GM19452 (cell line): ENCODE measurements around the gene DIAPH3.
A peak's percentile ranks its signal among the peaks of the same experiment; 100 is the strongest.

ENCODE experiments used
- ATAC-seq: cut with Tn5 transposase; IDR thresholded peaks from one replicate; pipeline ENCODE4 v1.9.1; 2021; ENCODE audit not compliant: unreplicated experiment

DIAPH3 gene

DNA sequence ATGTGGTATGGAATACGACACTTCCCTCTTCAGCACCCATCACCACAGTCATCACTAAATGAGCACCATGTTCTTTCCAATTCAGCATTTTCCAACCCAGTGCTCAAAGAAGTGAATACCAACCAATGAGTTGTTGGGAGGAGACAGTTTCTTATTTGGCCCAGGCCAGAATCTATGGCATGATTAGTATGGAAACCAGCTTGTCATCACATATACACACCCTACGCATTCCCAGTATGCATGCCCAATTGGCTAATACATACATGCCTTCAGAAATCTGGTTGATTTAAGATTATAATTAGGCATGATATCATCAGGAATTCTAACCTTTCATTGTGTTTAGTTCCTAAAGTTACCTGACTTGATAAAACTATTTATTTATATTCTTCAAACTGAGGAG is 430.0 kb downstream of the DIAPH3 start:
- ATAC-seq, result no peak

DNA sequence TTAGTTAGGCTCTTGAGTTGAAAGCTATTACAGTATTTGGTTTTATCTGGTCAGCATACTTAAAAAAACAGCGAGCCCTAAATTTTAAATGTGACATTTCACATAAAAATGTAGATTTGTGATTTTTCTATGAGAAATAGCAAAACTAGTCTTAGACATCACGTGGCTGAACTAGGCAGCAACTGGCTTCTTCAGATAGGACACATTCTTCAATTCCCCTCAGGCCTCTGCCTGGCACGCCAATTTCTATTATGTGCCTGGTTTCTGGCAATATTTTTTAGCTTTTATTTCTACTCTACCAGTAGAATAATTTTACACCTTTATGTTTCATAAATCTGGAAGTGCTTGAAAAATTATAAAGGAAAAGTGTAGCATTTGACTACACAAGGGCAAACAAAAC is 433.7 kb downstream of the DIAPH3 start:
- no peak for ATAC-seq

GRCh38 chr13:59728896-59729545 is 434.7 kb downstream of the DIAPH3 start:
- ATAC-seq, result no peak

GRCh38 chr13:59721926-59722910 is 441.5 kb downstream of the DIAPH3 start:
- ATAC-seq, result no peak

- no peak for ATAC-seq
Observed at GRCh38 chr13:59715611-59716010, 448.1 kb downstream of the DIAPH3 start.

- no peak for ATAC-seq
Observed at GRCh38 chr13:59710996-59711701, 452.6 kb downstream of the DIAPH3 start.

DNA sequence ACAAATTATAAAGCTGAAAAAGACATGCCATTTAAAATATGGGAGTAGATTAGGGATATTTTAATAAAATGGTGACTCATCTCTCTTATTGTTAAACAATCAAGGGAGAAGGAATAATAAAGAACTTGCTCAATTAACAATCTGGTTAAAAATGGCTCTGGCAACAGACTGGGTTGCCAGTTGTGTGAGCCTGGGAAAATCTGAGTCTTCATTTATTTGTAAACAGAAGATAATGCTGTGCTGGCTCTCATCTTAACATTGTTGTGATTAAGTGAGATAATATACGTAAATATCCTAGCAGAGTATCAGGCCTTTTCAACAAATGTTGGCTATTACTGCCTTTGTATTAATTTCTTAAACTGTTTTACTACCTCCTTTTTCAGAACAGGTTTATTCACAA is 453.3 kb downstream of the DIAPH3 start:
- ATAC-seq, result no peak

- ATAC-seq, result peak; percentile 60
Observed at GRCh38 chr13:59706101-59706976, 457.4 kb downstream of the DIAPH3 start.

DNA sequence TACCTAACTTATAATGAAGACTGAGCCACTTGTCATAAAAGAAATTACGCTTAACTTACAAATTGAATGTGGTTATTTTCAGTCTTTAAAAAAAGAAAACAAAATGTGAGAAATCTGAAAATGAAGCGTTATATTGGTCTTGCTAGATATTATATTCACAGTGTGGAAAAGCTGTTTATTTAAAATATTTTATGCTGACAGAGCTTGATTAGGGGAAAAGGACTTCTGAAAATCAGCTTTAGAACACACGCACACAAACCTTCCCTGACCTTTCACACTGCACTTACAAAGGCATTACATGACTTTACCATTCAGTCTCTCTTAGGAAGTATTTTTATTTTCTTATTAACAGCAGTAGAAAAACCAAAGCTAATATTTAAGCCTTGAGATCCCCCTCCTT is 461.5 kb downstream of the DIAPH3 start:
- ATAC-seq, result no peak

DNA sequence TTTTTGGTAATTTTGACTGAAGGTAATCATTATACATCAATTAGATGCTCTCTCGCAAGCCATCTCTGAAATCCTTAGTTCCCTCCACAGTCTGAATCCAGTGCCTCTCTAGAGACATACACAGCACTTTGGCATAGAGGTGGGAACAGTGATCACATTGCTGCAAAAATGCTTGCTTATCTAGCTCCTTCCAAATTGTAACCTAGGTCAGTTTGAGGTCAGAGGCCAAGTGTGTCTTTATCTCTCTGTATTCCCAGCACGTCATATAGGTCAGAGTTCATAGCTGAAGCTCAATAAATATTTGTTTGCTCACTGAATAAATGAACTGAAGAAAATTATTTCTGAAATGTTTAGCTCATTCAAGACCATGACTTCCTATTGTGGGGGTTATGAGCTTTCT is 462.5 kb downstream of the DIAPH3 start:
- no peak for ATAC-seq

DNA sequence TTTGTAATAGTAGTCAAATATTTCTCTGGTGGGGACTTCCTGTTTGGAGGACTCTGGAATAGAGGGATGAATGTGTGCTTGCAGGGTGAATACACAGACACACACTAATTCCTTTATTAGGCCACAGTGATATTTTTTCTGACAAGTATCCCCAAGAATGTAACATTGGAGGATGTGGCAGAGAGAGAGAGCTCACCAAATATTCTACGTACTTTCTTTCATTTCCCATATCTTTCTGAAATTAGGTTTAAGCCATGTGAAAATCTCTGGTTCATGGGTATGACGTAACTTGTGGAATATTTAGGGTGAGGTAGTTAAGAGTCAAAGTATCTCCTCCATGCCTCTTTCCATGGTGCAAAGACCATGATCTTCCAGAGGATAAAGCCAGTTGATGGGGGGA is 463.4 kb downstream of the DIAPH3 start:
- no peak for ATAC-seq

DNA sequence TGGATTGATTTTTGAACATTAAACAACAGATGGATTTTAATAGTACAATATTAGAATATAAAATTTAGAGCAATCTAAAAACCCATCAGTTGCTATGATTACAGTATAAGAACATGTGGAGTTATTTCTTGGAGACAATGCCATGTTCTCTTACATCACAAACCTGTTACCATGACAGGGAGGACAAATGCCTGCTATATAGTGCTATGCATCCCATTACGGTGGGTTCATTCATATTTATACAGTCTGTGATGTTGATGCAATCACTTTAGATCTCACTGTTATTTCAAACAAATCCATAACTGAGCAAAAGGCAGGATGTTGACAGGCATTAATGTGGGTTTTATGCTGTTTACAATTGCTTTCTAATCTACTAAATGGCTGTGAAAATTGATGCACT is 467.5 kb downstream of the DIAPH3 start:
- ATAC-seq, result no peak

- ATAC-seq, result no peak
Observed at GRCh38 chr13:59691501-59692066, 472.1 kb downstream of the DIAPH3 start.

- ATAC-seq, result no peak
Observed at GRCh38 chr13:59690857-59691500, 472.7 kb downstream of the DIAPH3 start.

- ATAC-seq, result no peak
Observed at GRCh38 chr13:59689057-59689456, 474.7 kb downstream of the DIAPH3 start.

DNA sequence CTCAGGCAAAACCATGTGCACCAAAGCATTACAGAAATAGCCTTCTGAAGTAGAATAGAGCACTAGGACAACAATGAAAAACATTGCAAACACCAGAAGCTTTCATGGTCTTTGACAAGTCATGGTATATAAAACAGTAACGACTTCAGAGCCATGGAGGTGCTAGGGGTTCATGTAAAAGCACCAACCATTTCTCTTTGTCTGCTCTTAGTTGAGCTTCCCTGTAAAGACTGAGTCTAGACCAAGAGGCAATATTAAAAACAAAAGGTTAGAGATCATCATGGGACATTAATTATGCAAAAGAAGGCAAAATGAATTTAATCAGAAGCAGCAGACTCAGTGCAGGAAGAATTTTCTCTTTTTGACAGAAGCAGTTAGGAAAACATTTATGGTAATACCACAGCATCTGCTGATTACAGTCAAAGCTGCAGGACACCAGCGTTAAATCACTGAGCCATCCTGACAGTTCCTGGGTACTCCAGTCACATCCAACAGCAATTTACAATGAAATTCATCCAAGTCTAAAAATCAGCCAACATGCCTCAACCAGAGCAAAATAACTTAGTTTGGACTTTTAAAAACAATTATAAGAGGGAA is 476.8 kb downstream of the DIAPH3 start:
- no peak for ATAC-seq

DNA sequence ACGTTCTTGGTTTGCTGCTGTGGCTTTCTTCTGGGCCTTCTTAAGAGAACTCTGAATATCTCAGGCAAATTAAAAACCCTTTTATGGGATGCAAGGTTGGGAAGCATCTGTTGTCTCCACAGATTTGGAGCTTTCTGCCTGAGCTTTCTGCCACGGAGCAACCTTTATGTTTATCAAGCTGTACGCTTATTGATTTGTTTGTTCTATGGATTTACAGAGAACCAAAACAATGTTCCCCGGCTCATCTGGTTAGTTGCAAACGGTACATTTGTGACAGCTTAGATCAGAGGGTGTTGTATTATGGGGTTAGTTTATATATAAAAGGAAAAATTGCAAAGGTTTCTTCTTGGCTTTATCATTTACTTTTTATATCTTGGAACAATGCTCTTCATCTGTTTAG is 479.6 kb downstream of the DIAPH3 start:
- no peak for ATAC-seq

DNA sequence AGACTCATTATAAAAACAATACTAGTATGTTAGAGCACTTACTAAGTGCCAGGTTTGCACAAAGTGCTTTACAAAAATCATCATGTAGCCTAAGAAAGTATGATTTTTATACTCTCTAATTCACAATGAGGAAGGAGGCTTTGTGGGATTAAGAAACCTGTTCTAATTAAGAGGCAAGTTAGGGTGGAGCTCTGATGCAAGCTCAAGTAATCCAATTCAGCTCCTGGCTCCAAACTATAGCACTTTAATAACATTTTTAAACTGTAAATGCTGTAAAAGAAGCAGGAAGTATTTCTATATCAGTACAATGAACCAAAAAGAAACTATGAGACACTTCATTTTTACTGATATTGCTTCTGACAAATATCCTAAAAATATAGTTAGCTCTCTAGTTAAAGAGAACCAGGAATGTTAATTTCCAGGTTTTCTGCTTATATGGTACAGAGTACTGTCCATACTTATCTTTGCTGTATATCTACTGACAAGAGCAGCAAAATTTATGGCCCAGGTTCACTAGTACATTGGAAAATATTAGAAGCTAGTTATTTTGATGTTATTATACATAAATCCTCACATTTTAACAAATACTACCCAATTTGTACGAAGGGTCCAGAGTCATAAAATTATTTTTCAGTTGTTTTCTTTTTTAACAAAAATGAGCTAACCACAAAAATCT is 482.0 kb downstream of the DIAPH3 start:
- no peak for ATAC-seq
